GM12878 (cell line): Measurements from ENCODE around the gene TMEM150A. TPM values are rescaled to one million over a fixed set of nuclear protein-coding genes. Genes with fewer than 3 reads are reported as not detected.

ENCODE experiments used
- ATF2 ChIP-seq: IDR thresholded peaks from 2 replicates; pipeline ENCODE4 v1.6.1; 2012; ENCODE audit warnings: low read length, inconsistent platforms
- ELK1 ChIP-seq: IDR thresholded peaks from 2 replicates; pipeline ENCODE4 v1.6.1; 2012; ENCODE audit warnings: low read depth, low read length, improper control_type of control experiment
- ETV6 ChIP-seq, 2 experiments: fragments of 450-650 bp in 1 of 2; IDR thresholded peaks in 1 of 2; conservative IDR thresholded peaks in 1 of 2; 2 replicates each; pipeline ENCODE4 v1.6.1; 2014; ENCODE audit warnings: antibody characterized with exemption in 1 of 2, borderline replicate concordance in 1 of 2, low read depth in 1 of 2, mild to moderate bottlenecking in 1 of 2, moderate library complexity in 1 of 2
- JUNB ChIP-seq: IDR thresholded peaks from 2 replicates; pipeline ENCODE4 v1.6.1; 2016; ENCODE audit warnings: antibody characterized with exemption, mild to moderate bottlenecking
- KDM1A ChIP-seq: fragments of 200-600 bp; sonication (generic); IDR thresholded peaks from 2 replicates; pipeline ENCODE4 v1.6.1; 2016; ENCODE audit warnings: borderline replicate concordance
- PAX5 ChIP-seq: IDR thresholded peaks from 2 replicates; pipeline ENCODE4 v1.6.1; 2011; ENCODE audit warnings: low read depth, low read length, borderline replicate concordance
- RBBP5 ChIP-seq: fragments of 200-600 bp; sonication (generic); conservative IDR thresholded peaks from 2 replicates; pipeline ENCODE4 v1.6.1; 2016
- SMAD1 ChIP-seq: fragments of 450-650 bp; IDR thresholded peaks from 2 replicates; pipeline ENCODE4 v1.6.1; 2018; ENCODE audit warnings: mild to moderate bottlenecking, low read depth; ENCODE audit not compliant: partially characterized antibody
- TARDBP ChIP-seq: IDR thresholded peaks from 2 replicates; pipeline ENCODE4 v1.6.1; 2016; ENCODE audit warnings: borderline replicate concordance
- ZBTB11 ChIP-seq: fragments of 450-650 bp; formaldehyde crosslinking; IDR thresholded peaks from 2 replicates; pipeline ENCODE4 v1.5.0; 2022; ENCODE audit warnings: mild to moderate bottlenecking, missing genetic modification characterization
- ZBTB40 ChIP-seq: fragments of 450-650 bp; IDR thresholded peaks from 2 replicates; pipeline ENCODE4 v1.6.1; 2016; ENCODE audit warnings: mild to moderate bottlenecking, moderate library complexity, borderline replicate concordance
- ZNF592 ChIP-seq: fragments of 450-650 bp; IDR thresholded peaks from 2 replicates; pipeline ENCODE4 v1.6.1; 2017; ENCODE audit warnings: mild to moderate bottlenecking, moderate library complexity
- ZZZ3 ChIP-seq: IDR thresholded peaks from 2 replicates; pipeline ENCODE4 v1.6.1; 2011; ENCODE audit warnings: low read depth; ENCODE audit not compliant: control insufficient read depth, insufficient read length
- polyA plus RNA-seq, 11 experiments: library from polyadenylated mRNA; depleted of rRNA in 4 of 11; unstranded in 6 of 11; stranded (reverse) in 5 of 11; fragments of >200 nt; fragmentation: Nextera tagmentation in 4 of 11; fragmentation: Illumina TruSeq in 1 of 11; extraction: Ambion mirVana in 4 of 11; extraction: Trizol in 1 of 11; gene quantifications; 1 replicate in 1 of 11; 2 replicates in 10 of 11; pipeline versions ENCODE4 v1.2.1 to v1.2.3, GENCODE V29; 2011 to 2016; ENCODE audit warnings: inconsistent platforms in 2 of 11, missing spikeins in 2 of 11, low read depth in 1 of 11
- total RNA-seq, 4 experiments: library from RNA; depleted of rRNA in 3 of 4; stranded (reverse); fragments of >200 nt in 3 of 4; fragmentation: Illumina TruSeq in 1 of 4; extraction: Trizol in 1 of 4; gene quantifications; 2 replicates each; pipeline versions ENCODE4 v1.2.1 to v1.2.3, GENCODE V29; 2013 to 2021

TMEM150A gene
- total and polyA plus RNA-seq, 10 of the 15 experiments (the other 5 are each of a cell fraction or from before 2014, with no cell fraction given) = 0.45 to 4.4 (median 2.6) TPM

- TF ChIP-seq ZBTB40 (peak; percentile 53; the same call in 1 of the 2 replicates), RBBP5 (no peak), PAX5 (peak; percentile 60; the same call in 1 of the 2 replicates), ATF2 (no peak), KDM1A (no peak), SMAD1 (peak; percentile 41), TARDBP (no peak), ETV6 (conservative IDR thresholded peaks at IDR 0.05 in 1 of 2, IDR thresholded peaks at IDR 0.05 in 1 of 2; ENCODE audit: borderline replicate concordance in 1 of 2, low read depth in 1 of 2) (no peak), JUNB (peak; percentile 89), ZBTB11 (no peak), ZNF592 (no peak), ELK1 (0 out of 2 replicates have a peak, but pooled peaks have one; percentile 26), ZZZ3 (no peak)
These were observed 41.0 kb downstream of the TMEM150A start, which contains the start of gene GGCX (continued) for GRCh38 chr2:85561280-85562212.
